K562 (cell line): ENCODE data around the gene ZNF541. TPM values are rescaled to one million over a fixed set of nuclear protein-coding genes. Genes with fewer than 3 reads are reported as not detected.

Source experiments
- ARHGAP35 ChIP-seq: fragments of 450-650 bp; IDR thresholded peaks from 2 replicates; pipeline ENCODE4 v1.6.1; 2018; ENCODE audit not compliant: partially characterized antibody
- GABPA ChIP-seq: fragments of 200-800 bp; sonication (Bioruptor generic); conservative IDR thresholded peaks from 2 replicates; pipeline ENCODE4 v1.6.1; 2016; ENCODE audit warnings: low read depth, missing genetic modification characterization, missing compliant biosample characterization
- GTF2A2 ChIP-seq: IDR thresholded peaks from 2 replicates; pipeline ENCODE4 v1.6.1; 2016; ENCODE audit warnings: mild to moderate bottlenecking, missing genetic modification characterization, missing compliant biosample characterization
- HNRNPK ChIP-seq: fragments of 200-400 bp; formaldehyde crosslinking; IDR thresholded peaks from one replicate; pipeline ENCODE4 v1.6.1; 2018; ENCODE audit warnings: mild to moderate bottlenecking, low read depth, low read length; ENCODE audit not compliant: poor library complexity, severe bottlenecking
- KDM2B ChIP-seq: fragments of 250-450 bp; sonication (Bioruptor Pico); IDR thresholded peaks from 2 replicates; pipeline ENCODE4 v1.8.0; 2021; ENCODE audit warnings: mild to moderate bottlenecking, moderate library complexity
- KLF10 ChIP-seq: fragments of 250-450 bp; sonication (Bioruptor Pico); IDR thresholded peaks from 2 replicates; pipeline ENCODE4 v1.6.1; 2021; ENCODE audit warnings: matching md5 sums
- NCOR1 ChIP-seq: fragments of 450-650 bp; IDR thresholded peaks from 2 replicates; pipeline ENCODE4 v1.6.1; 2016; ENCODE audit warnings: mild to moderate bottlenecking, moderate library complexity
- NR4A1 ChIP-seq, 2 experiments: fragments of 250-450 bp in 1 of 2; fragments of 450-650 bp in 1 of 2; sonication (Bioruptor Pico) in 1 of 2; IDR thresholded peaks; 2 replicates each; pipeline versions ENCODE4 v1.4.0 to v1.6.1; 2016 to 2020; ENCODE audit warnings: mild to moderate bottlenecking in 2 of 2, missing compliant biosample characterization in 1 of 2, missing genetic modification characterization in 1 of 2, moderate library complexity in 1 of 2
- POLR2A ChIP-seq: fragments of 450-650 bp; conservative IDR thresholded peaks from 2 replicates; pipeline ENCODE4 v1.6.1; 2016
- PTBP1 ChIP-seq: fragments of 200-400 bp; formaldehyde crosslinking; IDR thresholded peaks from 2 replicates; pipeline ENCODE4 v1.6.1; 2017; ENCODE audit warnings: low read depth, low read length
- PTTG1 ChIP-seq: fragments of 450-650 bp; IDR thresholded peaks from 2 replicates; pipeline ENCODE4 v1.6.1; 2016; ENCODE audit warnings: low read depth, mild to moderate bottlenecking, missing genetic modification characterization, missing compliant biosample characterization
- PYGO2 ChIP-seq: fragments of 450-650 bp; IDR thresholded peaks from 2 replicates; pipeline ENCODE4 v1.6.1; 2016; ENCODE audit warnings: mild to moderate bottlenecking, missing genetic modification characterization, moderate library complexity, missing compliant biosample characterization
- SMARCC2 ChIP-seq: fragments of 450-650 bp; IDR thresholded peaks from 2 replicates; pipeline ENCODE4 v1.6.1; 2017; ENCODE audit warnings: antibody characterized with exemption, moderate library complexity, mild to moderate bottlenecking, low read depth
- SNRNP70 ChIP-seq: fragments of 200-400 bp; formaldehyde crosslinking; optimal IDR thresholded peaks from 2 replicates; pipeline ENCODE3; 2017; ENCODE audit warnings: low read depth, low read length
- TRIM24 ChIP-seq, 2 experiments: fragments of 450-650 bp; IDR thresholded peaks; 2 replicates each; pipeline ENCODE4 v1.6.1; 2016
- USF1 ChIP-seq: sonication (generic); formaldehyde crosslinking; IDR thresholded peaks from 2 replicates; pipeline ENCODE4 v1.9.0; 2022; ENCODE audit warnings: mild to moderate bottlenecking, missing genetic modification reagents
- YBX1 ChIP-seq: fragments of 450-650 bp; IDR thresholded peaks from 2 replicates; pipeline ENCODE4 v1.7.1; 2016; ENCODE audit warnings: mild to moderate bottlenecking
- ZNF232 ChIP-seq: sonication (generic); formaldehyde crosslinking; IDR thresholded peaks from 2 replicates; pipeline ENCODE4 v1.8.0; 2022; ENCODE audit warnings: mild to moderate bottlenecking, missing genetic modification reagents
- ZNF253 ChIP-seq: fragments of 250-450 bp; sonication (Bioruptor Pico); conservative IDR thresholded peaks from 2 replicates; pipeline ENCODE4 v1.6.1; 2021; ENCODE audit warnings: mild to moderate bottlenecking
- ZNF282 ChIP-seq: sonication (generic); formaldehyde crosslinking; IDR thresholded peaks from 2 replicates; pipeline ENCODE4 v1.8.1; 2023; ENCODE audit warnings: missing genetic modification reagents
- ZNF311 ChIP-seq: fragments of 250-450 bp; sonication (Bioruptor Pico); IDR thresholded peaks from 2 replicates; pipeline ENCODE4 v1.4.0; 2020; ENCODE audit warnings: mild to moderate bottlenecking, moderate library complexity
- ZNF431 ChIP-seq: sonication (generic); formaldehyde crosslinking; IDR thresholded peaks from 2 replicates; pipeline ENCODE4 v1.8.0; 2022; ENCODE audit warnings: mild to moderate bottlenecking, missing genetic modification reagents
- polyA plus RNA-seq, 8 experiments: library from polyadenylated mRNA; depleted of rRNA in 4 of 8; stranded (reverse) in 5 of 8; unstranded in 3 of 8; fragments of >200 nt; fragmentation: Nextera tagmentation in 2 of 8; fragmentation: Illumina TruSeq in 1 of 8; extraction: Ambion mirVana in 2 of 8; extraction: Trizol in 1 of 8; gene quantifications; 2 replicates each; pipeline versions ENCODE4 v1.2.1 to v1.2.3, GENCODE V29; 2011 to 2014; ENCODE audit warnings: inconsistent platforms in 1 of 8, missing spikeins in 1 of 8
- total RNA-seq, 7 experiments: library from RNA; depleted of rRNA in 6 of 7; stranded (reverse); fragments of >200 nt in 6 of 7; fragmentation: Illumina TruSeq in 2 of 7; extraction: Trizol in 2 of 7; gene quantifications; 2 replicates each; pipeline versions ENCODE4 v1.2.1 to v1.2.3, GENCODE V29; 2011 to 2021; ENCODE audit warnings: low replicate concordance in 1 of 7
- TF ChIP-seq, protein P1 (sequence below): fragments of 450-650 bp; formaldehyde crosslinking; conservative IDR thresholded peaks from 2 replicates; pipeline ENCODE4 v1.4.0; 2022; ENCODE audit warnings: mild to moderate bottlenecking, missing genetic modification characterization
- TF ChIP-seq, protein P2 (sequence below): fragments of 250-450 bp; sonication (Bioruptor Pico); IDR thresholded peaks from 2 replicates; pipeline ENCODE4 v1.5.0; 2021
- TF ChIP-seq, protein P3 (sequence below): fragments of 250-450 bp; sonication (Bioruptor Pico); IDR thresholded peaks from 2 replicates; pipeline ENCODE4 v1.8.0; 2022; ENCODE audit warnings: inconsistent platforms, mild to moderate bottlenecking, moderate library complexity, borderline replicate concordance
- TF ChIP-seq, protein P4 (sequence below): sonication (generic); formaldehyde crosslinking; IDR thresholded peaks from 2 replicates; pipeline ENCODE4 v1.8.1; 2023; ENCODE audit warnings: mild to moderate bottlenecking, missing genetic modification reagents

Gene ZNF541
- total and polyA plus RNA-seq, 9 of the 15 experiments (the other 6 are each of a cell fraction or from before 2014, with no cell fraction given): 0.04 to 0.11 (median 0.05) TPM; not detected in 1

GRCh38 chr19:47550129-47550528 lies 22.8 kb downstream of the ZNF541 start (continued):
- TF ChIP-seq, protein P1, sequence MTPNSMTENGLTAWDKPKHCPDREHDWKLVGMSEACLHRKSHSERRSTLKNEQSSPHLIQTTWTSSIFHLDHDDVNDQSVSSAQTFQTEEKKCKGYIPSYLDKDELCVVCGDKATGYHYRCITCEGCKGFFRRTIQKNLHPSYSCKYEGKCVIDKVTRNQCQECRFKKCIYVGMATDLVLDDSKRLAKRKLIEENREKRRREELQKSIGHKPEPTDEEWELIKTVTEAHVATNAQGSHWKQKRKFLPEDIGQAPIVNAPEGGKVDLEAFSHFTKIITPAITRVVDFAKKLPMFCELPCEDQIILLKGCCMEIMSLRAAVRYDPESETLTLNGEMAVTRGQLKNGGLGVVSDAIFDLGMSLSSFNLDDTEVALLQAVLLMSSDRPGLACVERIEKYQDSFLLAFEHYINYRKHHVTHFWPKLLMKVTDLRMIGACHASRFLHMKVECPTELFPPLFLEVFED (CRISPR knock-in tag): 0 out of 2 replicates have a peak, but pooled peaks have one; percentile 31
- TF ChIP-seq, protein P2, sequence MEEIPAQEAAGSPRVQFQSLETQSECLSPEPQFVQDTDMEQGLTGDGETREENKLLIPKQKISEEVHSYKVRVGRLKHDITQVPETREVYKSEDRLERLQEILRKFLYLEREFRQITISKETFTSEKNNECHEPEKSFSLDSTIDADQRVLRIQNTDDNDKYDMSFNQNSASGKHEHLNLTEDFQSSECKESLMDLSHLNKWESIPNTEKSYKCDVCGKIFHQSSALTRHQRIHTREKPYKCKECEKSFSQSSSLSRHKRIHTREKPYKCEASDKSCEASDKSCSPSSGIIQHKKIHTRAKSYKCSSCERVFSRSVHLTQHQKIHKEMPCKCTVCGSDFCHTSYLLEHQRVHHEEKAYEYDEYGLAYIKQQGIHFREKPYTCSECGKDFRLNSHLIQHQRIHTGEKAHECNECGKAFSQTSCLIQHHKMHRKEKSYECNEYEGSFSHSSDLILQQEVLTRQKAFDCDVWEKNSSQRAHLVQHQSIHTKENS: no peak
- TF ChIP-seq ZNF282 (CRISPR knock-in tag) (no peak), ARHGAP35 (peak; percentile 60), ZNF232 (CRISPR knock-in tag) (no peak), GTF2A2 (tag) (no peak), KLF10 (CRISPR knock-in tag) (no peak), POLR2A (no peak), TRIM24 (IDR thresholded peaks at IDR 0.05) (0 out of 4 replicates have a peak, but pooled peaks of 1 of the 2 experiments have one; percentile 12), NCOR1 (no peak), ZNF253 (no peak), KDM2B (CRISPR knock-in tag) (no peak), SMARCC2 (no peak), PTTG1 (tag) (no peak), SNRNP70 (no peak), USF1 (no peak), ZNF431 (CRISPR knock-in tag) (no peak), HNRNPK (no peak), NR4A1 (CRISPR knock-in tag; IDR thresholded peaks at IDR 0.05) (no peak), NR4A1 (tag; IDR thresholded peaks at IDR 0.05) (no peak), GABPA (no peak), PYGO2 (no peak), PTBP1 (no peak), ZNF311 (CRISPR knock-in tag) (no peak), YBX1 (no peak)
- TF ChIP-seq, protein P3, sequence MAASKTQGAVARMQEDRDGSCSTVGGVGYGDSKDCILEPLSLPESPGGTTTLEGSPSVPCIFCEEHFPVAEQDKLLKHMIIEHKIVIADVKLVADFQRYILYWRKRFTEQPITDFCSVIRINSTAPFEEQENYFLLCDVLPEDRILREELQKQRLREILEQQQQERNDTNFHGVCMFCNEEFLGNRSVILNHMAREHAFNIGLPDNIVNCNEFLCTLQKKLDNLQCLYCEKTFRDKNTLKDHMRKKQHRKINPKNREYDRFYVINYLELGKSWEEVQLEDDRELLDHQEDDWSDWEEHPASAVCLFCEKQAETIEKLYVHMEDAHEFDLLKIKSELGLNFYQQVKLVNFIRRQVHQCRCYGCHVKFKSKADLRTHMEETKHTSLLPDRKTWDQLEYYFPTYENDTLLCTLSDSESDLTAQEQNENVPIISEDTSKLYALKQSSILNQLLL: no peak
- TF ChIP-seq, protein P4, sequence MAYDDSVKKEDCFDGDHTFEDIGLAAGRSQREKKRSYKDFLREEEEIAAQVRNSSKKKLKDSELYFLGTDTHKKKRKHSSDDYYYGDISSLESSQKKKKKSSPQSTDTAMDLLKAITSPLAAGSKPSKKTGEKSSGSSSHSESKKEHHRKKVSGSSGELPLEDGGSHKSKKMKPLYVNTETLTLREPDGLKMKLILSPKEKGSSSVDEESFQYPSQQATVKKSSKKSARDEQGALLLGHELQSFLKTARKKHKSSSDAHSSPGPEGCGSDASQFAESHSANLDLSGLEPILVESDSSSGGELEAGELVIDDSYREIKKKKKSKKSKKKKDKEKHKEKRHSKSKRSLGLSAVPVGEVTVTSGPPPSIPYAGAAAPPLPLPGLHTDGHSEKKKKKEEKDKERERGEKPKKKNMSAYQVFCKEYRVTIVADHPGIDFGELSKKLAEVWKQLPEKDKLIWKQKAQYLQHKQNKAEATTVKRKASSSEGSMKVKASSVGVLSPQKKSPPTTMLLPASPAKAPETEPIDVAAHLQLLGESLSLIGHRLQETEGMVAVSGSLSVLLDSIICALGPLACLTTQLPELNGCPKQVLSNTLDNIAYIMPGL (CRISPR knock-in tag): no peak
